Heart left ventricle (tissue), 13 donors: ENCODE results near the gene TXNRD3.

Source experiments
- CTCF ChIP-seq, 12 donors: fragments of 200-600 bp; sonication (generic) in 4 of 12; IDR thresholded peaks; one replicate each; pipeline versions ENCODE4 v1.5.0 to v1.8.0; 2018 to 2022; ENCODE audit warnings: antibody characterized with exemption in 12 of 12, mild to moderate bottlenecking in 5 of 12
- POLR2A ChIP-seq, 2 donors: fragments of 450-650 bp; IDR thresholded peaks; one replicate each; pipeline ENCODE4 v1.6.1; 2017; ENCODE audit warnings: antibody characterized with exemption in 2 of 2, mild to moderate bottlenecking in 2 of 2, moderate library complexity in 2 of 2
- donor health status: ischemic (EF 13 %, LVEDD 7.1; RV severe dilation, severe dysfunction).
- donor health status: DM: no; HTN: yes; CAD: no.
- donor health status: DM: no; HTN: no; CAD: no.
- donor health status: ischemic (EF 25% LVEDD 6.9; RV normal size, moderate dysfunction).
- donor health status: ischemic (EF 25% LVEDD 5.7; RV mildly dilated, moderate dysfunction).
- donor health status: ischemic (EF 35%, LVEDD 5.7; RV mildly dilated, moderate dysfunction).
- donor health status: nonischemic (EF 11% LVEDD 7.7; RV severe dilation, severe dysfunction).
- donor health status: DM: yes; HTN: yes; CAD: no.
- donor health status: PGD.
- donor health status: ischemic (EF 29% LVEDD 5.4; RV normal size, mild dysfunction).
- donor health status: nonischemic (EF 23%, LVEDD 6.1; RV moderate dilation, normal function).

DNA sequence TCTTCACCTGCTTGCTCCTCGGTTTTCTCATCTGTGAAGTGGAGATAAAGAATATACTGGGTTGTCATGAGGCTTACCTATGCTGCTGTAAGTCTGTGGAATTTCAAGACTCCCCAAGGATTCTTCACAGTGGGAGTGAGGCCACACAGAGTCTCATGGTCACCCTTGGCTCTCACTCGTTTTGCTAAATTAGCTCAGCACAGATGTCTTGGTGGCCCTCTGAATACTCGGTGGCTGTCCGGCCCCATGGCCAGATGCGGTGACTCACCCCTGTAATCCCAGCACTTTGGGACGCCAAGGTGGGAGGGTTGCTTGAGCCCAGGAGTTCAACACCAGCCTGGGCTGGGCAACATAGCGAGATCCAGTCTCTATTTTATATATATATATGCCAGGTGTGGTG, 44.1 kb upstream of the TXNRD3 start:
- no peak for TF ChIP-seq CTCF (IDR thresholded peaks at IDR 0.05)
- TF ChIP-seq POLR2A (IDR thresholded peaks at IDR 0.05), result no peak
